Gastrocnemius medialis (tissue), 4 donors: ENCODE results near the gene ZG16B. TPM values are rescaled to one million over a fixed set of nuclear protein-coding genes. Genes with fewer than 3 reads are reported as not detected.

ENCODE experiments used
- ATAC-seq, 2 donors: fragments of 150-250 bp; one replicate each; pipeline ENCODE4 v1.9.1; 2016
- DNase-seq, 2 donors: peaks; one replicate each; pipeline ENCODE4 v3.0.0-alpha.2; 2019
- H3K27ac ChIP-seq, 4 donors: fragments of 200-600 bp; sonication (generic); 1 replicate in 1 of 4; 2 replicates in 3 of 4; pipeline ENCODE4 v1.5.1; 2016 to 2018; ENCODE audit warnings: mild to moderate bottlenecking in 2 of 4, moderate library complexity in 1 of 4
- H3K27me3 ChIP-seq, 3 donors: fragments of 200-600 bp; sonication (generic) in 2 of 3; 1 replicate in 1 of 3; 2 replicates in 2 of 3; pipeline versions ENCODE4 v1.5.1 to v1.6.0; 2016 to 2019; ENCODE audit warnings: mild to moderate bottlenecking in 1 of 3, moderate library complexity in 1 of 3
- H3K36me3 ChIP-seq, 2 donors: fragments of 200-600 bp; sonication (generic) in 1 of 2; one replicate each; pipeline ENCODE4 v1.5.1; 2017 to 2018
- H3K4me1 ChIP-seq, 2 donors: fragments of 200-600 bp; sonication (generic) in 1 of 2; one replicate each; pipeline ENCODE4 v1.5.1; 2016 to 2017; ENCODE audit warnings: mild to moderate bottlenecking in 2 of 2
- H3K4me3 ChIP-seq, 4 donors: fragments of 200-600 bp; sonication (generic) in 3 of 4; 1 replicate in 1 of 4; 2 replicates in 3 of 4; pipeline ENCODE4 v1.5.1; 2016 to 2019; ENCODE audit warnings: mild to moderate bottlenecking in 2 of 4
- H3K9me3 ChIP-seq, 3 donors: fragments of 200-600 bp; sonication (generic) in 2 of 3; 1 replicate in 1 of 3; 2 replicates in 2 of 3; pipeline ENCODE4 v1.5.1; 2016 to 2019
- POLR2A ChIP-seq, 2 donors: fragments of 450-650 bp; IDR thresholded peaks; one replicate each; pipeline ENCODE4 v1.6.1; 2017; ENCODE audit warnings: antibody characterized with exemption in 2 of 2, mild to moderate bottlenecking in 2 of 2, moderate library complexity in 2 of 2
- in situ Hi-C, 4 donors: fragments of 200-750 bp; cut with MboI; loops; one replicate each; pipeline versions ENCODE4 v1.15.0 to v1.8.0; 2017; ENCODE audit warnings: low sequenced_read_pairs in 4 of 4
- intact Hi-C: fragments of 100-400 bp; cut with DNase I; formaldehyde crosslinking; loops from one replicate; pipeline ENCODE4 v1.15.1; 2023; ENCODE audit warnings: low total_unique reads
- total RNA-seq, 4 donors: library from RNA; depleted of rRNA; stranded (reverse); fragments of >200 nt; gene quantifications; one replicate each; pipeline versions ENCODE4 v1.1.0 to v1.2.3, GENCODE V29; 2016
- TF ChIP-seq, protein P1 (sequence below), 5 experiments: fragments of 450-650 bp in 3 of 5; fragments of 200-600 bp in 2 of 5; sonication (generic) in 2 of 5; IDR thresholded peaks in 4 of 5; conservative IDR thresholded peaks in 1 of 5; 1 replicate in 4 of 5; 2 replicates in 1 of 5; pipeline ENCODE4 v1.5.1; 2016 to 2019; ENCODE audit warnings: antibody characterized with exemption in 5 of 5, mild to moderate bottlenecking in 3 of 5, moderate library complexity in 3 of 5

ZG16B gene
- total RNA-seq, 4 donors from 2014 or later: not detected

DNA sequence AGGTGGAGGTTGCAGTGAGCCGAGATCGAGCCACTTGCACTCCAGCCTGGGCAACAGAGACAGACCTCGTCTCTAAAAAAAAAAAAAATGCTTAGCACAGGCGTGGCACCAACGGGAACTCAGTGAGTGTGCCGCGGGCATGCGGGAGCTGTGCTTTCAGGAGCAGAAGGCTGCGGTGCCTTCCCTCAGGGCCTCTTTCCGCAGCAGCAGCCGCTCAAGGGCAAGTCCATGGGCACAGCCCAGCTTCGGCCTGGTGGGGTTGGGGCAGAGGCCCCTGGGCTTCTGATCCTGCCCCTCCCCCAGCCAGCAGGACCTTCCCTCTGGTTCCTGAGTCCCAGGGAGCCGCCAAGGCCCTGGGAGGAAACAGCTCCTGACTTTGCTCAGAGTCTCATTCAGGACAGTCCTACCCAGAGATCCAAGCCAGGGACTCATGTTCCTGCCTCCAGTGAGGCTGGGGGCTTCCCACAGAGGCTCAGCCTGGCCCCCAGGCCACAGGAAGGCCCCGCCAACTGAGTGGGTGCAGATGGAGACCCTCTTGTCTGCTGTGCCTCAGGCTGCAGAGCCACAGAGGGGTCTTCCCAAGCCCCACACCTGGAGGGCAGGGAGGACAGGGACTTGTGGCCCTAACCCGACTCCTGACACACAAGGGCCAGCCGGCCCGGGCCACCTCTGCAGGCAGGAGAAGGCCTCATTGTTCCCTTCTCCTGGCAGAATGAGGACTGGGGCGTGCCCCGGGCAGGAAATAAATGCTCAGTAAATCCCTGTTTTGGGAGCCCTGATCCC lies 3.3 kb upstream of the ZG16B start:
- H3K9me3 ChIP-seq: no peaks in the 10 kb centered on the region
- TF ChIP-seq, protein P1, sequence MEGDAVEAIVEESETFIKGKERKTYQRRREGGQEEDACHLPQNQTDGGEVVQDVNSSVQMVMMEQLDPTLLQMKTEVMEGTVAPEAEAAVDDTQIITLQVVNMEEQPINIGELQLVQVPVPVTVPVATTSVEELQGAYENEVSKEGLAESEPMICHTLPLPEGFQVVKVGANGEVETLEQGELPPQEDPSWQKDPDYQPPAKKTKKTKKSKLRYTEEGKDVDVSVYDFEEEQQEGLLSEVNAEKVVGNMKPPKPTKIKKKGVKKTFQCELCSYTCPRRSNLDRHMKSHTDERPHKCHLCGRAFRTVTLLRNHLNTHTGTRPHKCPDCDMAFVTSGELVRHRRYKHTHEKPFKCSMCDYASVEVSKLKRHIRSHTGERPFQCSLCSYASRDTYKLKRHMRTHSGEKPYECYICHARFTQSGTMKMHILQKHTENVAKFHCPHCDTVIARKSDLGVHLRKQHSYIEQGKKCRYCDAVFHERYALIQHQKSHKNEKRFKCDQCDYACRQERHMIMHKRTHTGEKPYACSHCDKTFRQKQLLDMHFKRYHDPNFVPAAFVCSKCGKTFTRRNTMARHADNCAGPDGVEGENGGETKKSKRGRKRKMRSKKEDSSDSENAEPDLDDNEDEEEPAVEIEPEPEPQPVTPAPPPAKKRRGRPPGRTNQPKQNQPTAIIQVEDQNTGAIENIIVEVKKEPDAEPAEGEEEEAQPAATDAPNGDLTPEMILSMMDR (IDR thresholded peaks at IDR 0.05 in 4 of 5, conservative IDR thresholded peaks at IDR 0.05 in 1 of 5): no peak
- TF ChIP-seq POLR2A (IDR thresholded peaks at IDR 0.05): no peak
- peaks cover 8 to 9% (median 9%) of the 10 kb centered on the region in 3 donors for H3K27me3 ChIP-seq
- intact Hi-C loops: no loop called here
- H3K36me3 ChIP-seq: no peaks in the 10 kb centered on the region
- in situ Hi-C loops: no loop called here
- no peak overlapping the region for H3K27ac ChIP-seq
- no peak overlapping the region for H3K4me3 ChIP-seq
- ATAC-seq (no peak), DNase-seq (no peak)
- H3K4me1 ChIP-seq: no peaks in the 10 kb centered on the region

DNA sequence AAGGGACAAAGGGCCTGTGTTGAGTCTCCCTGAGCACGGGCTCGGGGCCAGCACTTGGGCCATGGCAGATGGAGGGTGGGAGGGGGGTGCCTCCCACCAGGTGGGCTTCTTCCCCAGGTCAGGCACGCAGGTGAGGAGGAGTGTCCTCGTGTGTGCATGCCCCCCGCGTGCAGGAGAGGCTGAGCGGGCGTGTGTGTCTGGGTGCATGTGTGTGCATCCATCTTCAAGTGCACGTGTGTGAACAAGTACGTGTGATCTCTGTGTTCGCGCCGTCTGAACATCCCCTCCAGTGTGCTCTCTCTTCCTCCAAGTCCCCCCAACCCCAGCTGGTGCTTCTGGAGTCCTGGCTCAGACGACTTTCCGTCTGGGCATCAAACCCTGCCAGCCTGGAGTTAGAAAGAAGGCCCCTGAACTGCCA lies 2.7 kb upstream of the ZG16B start:
- in situ Hi-C loops (no loop called here), intact Hi-C loops (no loop called here)
- H3K27me3 ChIP-seq: peaks cover 9 to 11% (median 9%) of the 10 kb centered on the region in 3 donors
- TF ChIP-seq, protein P1 (IDR thresholded peaks at IDR 0.05 in 4 of 5, conservative IDR thresholded peaks at IDR 0.05 in 1 of 5): no peak
- no peak for TF ChIP-seq POLR2A (IDR thresholded peaks at IDR 0.05)
- H3K36me3 ChIP-seq: no peaks in the 10 kb centered on the region
- no peak for ATAC-seq
- no peak overlapping the region for H3K27ac ChIP-seq
- H3K9me3 ChIP-seq: no peaks in the 10 kb centered on the region
- DNase-seq: no peak
- no peaks in the 10 kb centered on the region for H3K4me1 ChIP-seq
- no peak overlapping the region for H3K4me3 ChIP-seq

DNA sequence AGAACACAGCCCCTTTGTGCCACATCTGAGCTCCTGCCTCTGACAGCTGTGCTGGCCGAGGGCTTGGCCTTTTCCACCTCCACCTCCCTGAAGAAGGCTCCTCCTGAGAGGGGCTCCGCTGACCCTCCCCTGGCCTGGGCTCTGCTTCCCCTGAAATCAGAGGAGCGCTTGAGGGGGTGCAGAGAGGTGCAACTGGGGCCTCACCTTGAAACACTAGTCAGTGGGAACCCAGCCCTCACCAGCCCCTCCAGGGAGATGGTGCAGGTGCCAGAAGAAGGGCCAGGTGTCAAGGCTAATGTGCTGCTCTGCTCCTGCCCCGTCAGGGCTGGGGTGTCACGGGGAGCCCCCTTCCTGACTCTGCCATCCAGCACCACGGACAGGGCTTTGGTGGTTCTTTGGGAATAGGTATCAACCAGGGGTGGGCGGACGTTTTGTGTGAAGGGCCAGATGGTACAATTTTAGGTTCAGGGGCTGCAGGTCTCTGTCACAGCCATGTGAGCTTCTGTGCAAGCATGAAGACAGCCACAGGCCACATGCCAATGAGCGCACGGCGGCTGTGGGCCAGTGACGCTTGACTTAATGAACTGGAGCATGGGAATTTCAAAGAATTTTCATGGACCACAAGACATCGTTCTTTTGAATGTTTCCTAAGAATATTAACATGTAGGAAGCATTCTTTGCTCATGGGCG lies 2.1 kb upstream of the ZG16B start:
- in situ Hi-C loops (no loop called here), intact Hi-C loops (no loop called here)
- peaks cover 9 to 11% (median 9%) of the 10 kb centered on the region in 3 donors for H3K27me3 ChIP-seq
- H3K36me3 ChIP-seq: no peaks in the 10 kb centered on the region
- no peaks in the 10 kb centered on the region for H3K4me1 ChIP-seq
- DNase-seq: no peak
- ATAC-seq: no peak
- H3K27ac ChIP-seq: no peak overlapping the region
- TF ChIP-seq, protein P1 (IDR thresholded peaks at IDR 0.05 in 4 of 5, conservative IDR thresholded peaks at IDR 0.05 in 1 of 5): no peak
- no peak for TF ChIP-seq POLR2A (IDR thresholded peaks at IDR 0.05)
- no peaks in the 10 kb centered on the region for H3K9me3 ChIP-seq
- no peak overlapping the region for H3K4me3 ChIP-seq

DNA sequence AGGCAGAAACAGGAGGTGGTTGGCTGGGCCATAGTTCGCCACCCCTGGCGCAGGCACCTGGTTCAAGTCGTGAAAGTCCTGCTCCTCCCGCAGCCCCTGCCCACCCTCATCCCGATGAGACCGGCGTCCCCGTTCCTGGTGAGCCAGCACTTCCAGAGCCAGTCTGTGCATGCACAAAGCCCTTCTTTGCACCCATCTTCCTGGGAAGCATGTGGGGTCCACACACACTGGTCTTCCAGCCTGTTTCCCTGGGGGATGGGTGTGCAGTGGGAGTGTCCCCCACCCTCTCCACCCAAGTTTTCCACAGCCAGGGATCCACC lies 1.6 kb upstream of the ZG16B start:
- intact Hi-C loops (no loop called here), in situ Hi-C loops (no loop called here)
- DNase-seq (no peak), ATAC-seq (no peak)
- TF ChIP-seq, protein P1 (IDR thresholded peaks at IDR 0.05 in 4 of 5, conservative IDR thresholded peaks at IDR 0.05 in 1 of 5): no peak
- TF ChIP-seq POLR2A (IDR thresholded peaks at IDR 0.05): no peak
- no peaks in the 10 kb centered on the region for H3K9me3 ChIP-seq
- no peak overlapping the region for H3K27ac ChIP-seq
- H3K4me1 ChIP-seq: no peaks in the 10 kb centered on the region
- peaks cover 9 to 11% (median 9%) of the 10 kb centered on the region in 3 donors for H3K27me3 ChIP-seq
- H3K36me3 ChIP-seq: no peaks in the 10 kb centered on the region
- no peak overlapping the region for H3K4me3 ChIP-seq
